Glomerular endothelial cell (primary cell): ENCODE measurements around the gene GON7. TPM values are rescaled to one million over a fixed set of nuclear protein-coding genes. Genes with fewer than 3 reads are reported as not detected.
"Not testable (repeated sequence)": the region's sequence is repeated elsewhere in the genome, so short reads cannot be mapped to it uniquely, and the experiment has no call there.

Experiments
- DNase-seq: peaks from one replicate; pipeline ENCODE4 v3.0.0-alpha.2; 2011; ENCODE audit warnings: low read depth, low spot score; ENCODE audit errors: extremely low read depth
- total RNA-seq: library from RNA; depleted of rRNA; stranded (reverse); fragments of >200 nt; gene quantifications from 2 replicates; pipeline ENCODE4 v1.2.3, GENCODE V29; 2015

GON7 gene
- total RNA-seq, 1 donor from 2014 or later, result 10.3 TPM

DNA sequence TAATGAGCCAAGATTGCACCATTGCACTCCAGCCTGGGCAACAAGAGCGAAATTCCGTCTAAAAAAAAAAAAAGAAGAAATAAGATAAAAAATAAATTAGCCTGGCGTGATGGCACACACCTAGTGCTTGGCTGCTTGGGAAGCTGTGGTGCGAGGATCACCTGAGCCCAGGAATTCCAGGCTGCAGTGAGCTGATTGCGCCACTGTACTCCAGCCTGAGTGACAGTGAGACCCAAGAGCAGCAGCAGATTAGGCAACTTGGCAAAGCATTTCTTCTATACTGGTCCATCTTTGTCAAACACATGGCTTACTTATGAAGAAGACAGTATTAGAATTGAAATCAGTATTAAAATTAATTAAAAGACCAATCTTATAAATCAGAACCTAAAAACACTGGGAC lies 6.3 kb downstream of the GON7 start:
- DNase-seq, result no peak

DNA sequence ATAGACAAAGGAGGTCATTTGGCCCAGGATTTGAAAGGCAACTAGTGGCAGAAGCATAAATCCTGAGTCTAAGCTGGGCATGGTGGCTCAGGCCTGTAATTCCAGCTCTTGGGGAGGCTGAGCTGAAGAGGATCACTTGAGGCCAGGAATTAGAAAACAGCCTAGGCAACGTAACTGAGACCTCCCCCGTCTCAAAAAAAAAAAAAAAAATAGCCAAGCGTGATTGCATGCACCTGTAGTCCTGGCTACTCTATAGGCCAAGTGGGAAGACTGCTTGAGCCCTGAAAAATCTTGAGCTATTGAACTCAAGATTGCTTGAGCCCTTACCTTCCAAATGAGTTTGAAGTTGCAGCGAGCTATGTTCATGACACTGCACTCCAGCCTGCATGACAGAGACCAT lies 7.8 kb downstream of the GON7 start:
- no peak for DNase-seq

DNA sequence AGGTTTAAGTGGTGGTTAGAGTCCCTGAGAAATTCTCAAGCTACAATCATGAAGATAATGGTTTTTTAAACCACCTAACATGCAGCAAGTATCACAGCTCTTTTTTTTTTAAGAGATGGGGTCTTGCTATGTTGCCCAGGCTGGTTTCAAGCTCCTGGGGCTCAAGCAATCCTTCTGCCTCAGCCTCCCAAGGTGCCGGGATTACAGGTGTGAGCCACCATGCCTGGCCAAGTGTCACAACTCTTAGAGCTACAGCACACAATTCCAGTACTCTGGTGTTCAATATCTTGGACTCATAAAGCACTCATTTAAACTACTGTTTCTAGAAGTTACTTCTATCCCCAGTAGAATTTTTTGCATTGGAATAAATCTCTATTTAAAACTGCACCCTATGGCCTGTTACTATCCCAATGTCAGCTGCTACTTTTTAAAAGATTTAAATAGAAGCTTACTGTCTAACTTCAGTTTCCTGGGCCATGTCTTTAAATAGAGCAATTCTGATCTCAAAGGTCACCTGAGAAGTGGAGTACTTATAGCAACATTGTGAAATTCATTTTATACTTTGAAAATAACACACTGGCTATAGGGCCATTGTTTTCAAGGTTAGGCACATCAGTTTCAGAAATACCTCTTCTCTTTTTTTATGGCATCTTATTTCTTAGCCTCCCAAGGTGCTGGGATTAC lies 11.4 kb downstream of the GON7 start:
- no peak for DNase-seq

DNA sequence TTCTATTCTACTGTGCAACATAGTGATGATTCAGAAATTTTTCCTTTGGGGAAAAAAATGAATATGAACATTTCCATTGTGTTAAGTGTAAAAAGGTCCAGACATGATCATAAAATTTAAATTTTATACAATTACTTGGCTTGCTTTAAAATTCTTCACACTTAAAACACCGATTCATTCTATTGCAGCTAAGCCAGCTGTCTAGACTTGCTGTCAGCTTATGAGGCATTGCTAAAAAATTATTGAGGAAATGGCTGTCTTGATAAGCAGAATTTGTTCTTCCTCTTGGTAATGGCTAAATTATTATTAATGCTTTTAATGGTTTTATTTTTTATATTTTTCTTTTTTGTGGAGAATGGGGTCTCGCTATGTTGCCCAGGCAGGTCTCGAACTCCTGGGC lies 19.9 kb downstream of the GON7 start:
- no peak for DNase-seq

DNA sequence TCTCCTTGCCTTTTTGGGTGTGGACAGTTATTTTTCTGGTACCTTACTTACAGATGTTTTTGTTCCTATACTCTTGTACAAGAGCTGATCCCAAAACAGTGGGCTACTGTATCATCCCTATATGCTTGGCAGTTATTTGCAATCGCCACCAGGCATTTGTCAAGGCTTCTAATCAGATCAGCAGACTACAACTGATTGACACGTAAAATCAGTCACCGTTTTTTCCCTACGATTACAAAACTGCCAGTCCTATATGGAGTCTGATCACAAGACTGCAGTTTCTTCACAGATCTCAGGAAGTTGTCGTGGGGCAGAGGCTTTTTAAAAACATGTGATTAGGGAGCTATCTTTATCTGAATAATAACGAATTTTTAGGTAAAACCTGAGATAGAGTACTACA lies 20.4 kb downstream of the GON7 start:
- DNase-seq, result no peak

DNA sequence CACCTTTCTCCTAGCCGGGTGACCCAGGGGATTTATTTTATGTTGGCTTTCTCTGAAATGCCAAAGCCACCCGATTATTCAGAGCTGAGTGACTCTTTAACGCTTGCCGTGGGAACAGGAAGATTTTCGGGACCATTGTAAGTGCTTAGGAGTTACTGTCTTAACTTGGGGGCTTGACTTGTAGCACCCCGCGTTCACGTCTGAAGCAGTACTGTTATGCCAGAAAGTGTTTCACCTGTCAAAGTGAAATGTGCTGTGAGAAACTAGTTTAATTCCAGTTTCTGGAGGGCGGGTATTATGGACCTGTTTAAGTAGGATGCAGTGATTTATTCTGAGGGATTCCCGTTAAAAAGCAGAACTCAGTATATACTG lies 21.5 kb downstream of the GON7 start:
- DNase-seq, result no peak

DNA sequence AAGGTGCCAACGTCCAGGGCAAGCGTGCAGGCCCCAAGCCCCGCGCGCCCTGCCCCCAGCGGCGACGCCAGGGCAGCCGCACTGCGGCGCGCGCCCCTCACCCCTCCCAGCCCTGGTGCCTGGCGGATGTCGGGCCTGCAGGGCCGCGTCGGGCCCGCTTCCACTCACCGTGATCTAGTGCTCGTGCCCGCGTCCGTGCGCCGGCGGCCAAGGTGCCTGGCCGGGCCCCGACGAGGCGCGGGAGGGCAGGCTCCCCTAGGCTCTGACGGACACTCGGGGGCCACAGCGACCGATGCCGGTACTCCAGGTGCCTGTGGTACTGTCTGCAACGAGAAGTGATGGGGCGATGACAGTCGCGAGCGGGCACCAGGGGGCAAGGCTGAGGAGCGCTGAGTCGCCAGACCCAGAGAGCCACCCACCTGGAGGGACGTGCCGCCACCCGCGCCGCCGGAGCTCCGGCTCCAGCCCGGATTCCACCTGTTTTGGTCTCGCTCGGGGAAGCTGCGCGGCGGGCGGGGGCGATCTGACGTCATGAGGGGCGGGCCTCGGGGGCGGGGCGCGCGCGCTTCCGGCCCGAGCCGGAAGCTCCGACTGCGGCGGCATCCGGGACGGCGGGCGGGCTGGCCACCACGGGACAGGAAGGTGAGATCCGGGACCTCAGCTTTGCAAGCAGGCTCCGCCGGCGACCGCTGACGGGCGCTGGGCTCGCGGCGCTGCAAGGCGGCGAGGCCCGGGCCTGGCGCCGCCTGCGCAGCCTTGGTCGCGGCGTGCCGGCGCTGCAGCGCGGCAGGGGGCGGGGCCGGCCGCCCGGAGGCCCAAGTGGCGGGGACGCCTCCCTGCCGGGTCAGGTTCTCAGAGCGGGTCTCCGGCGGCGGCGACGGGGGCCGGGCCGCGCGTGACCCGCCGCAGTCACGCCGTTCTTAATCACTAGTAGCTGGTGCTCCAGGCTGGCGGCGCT lies 22.2 kb downstream of the GON7 start, which contains the start of the genes LYSET and MOAP1:
Gene LYSET (plus strand): TSS at position 927 of the 958 bp plus-strand sequence. CDS start 89 bp downstream, outside the sequence.
Gene MOAP1 (minus strand): TSS at position 507 of the 958 bp plus-strand sequence. CDS start 655 bp downstream, outside the sequence.
- DNase-seq, result no peak

DNA sequence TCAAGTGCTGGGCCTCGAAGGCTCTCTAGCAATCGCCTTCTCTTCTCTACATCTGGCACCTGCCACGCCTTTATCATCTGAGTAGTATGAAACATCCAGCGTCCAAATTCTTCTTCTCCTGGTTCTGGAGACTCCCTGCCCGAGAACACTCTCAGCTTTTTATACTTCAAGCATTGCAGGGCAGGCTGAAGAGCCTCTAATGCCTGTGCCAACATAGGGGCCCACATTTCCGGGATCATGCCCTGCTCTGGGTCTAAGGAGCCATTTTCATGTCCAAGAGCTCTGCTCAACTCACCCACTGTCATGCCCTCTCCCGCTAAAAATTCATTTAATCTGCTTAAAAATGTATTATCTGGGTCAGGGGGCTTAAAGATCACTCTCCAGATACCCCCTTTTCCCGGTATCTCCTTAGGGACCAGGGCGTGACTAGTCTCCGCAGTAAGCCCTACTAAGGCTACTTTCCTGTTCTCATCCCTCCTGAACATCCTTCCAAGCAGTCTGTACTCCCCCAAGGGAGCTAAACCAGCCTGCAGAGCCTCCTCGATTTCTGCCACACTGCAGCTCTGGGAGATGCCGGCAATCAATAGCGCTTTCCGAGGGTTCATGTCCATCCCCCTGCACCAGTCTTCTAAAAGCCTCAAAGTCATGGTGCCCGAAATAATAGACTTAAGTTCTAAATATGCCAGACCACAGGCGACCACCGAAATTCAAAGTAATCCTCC lies 23.1 kb downstream of the GON7 start:
- no peak for DNase-seq

DNA sequence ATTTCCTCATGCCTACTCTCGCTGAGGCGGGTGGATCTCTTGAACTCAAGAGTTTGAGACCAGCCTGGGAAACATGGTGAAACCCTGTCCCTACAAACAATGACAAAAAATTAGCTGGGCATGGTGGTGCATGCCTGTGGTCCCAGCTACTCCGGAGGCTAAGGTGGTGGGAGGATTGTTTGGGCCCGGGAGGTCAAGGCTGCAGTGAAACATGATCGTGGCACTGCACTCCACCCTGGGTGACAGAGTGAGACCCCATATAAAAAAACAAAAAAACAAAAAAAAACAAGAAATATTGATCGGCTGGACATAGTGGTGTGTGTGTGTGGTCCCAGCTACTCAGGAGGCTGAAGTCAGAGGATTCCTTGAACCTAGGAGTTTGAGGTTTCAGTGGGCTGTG lies 31.4 kb downstream of the GON7 start:
- DNase-seq, result no peak

DNA sequence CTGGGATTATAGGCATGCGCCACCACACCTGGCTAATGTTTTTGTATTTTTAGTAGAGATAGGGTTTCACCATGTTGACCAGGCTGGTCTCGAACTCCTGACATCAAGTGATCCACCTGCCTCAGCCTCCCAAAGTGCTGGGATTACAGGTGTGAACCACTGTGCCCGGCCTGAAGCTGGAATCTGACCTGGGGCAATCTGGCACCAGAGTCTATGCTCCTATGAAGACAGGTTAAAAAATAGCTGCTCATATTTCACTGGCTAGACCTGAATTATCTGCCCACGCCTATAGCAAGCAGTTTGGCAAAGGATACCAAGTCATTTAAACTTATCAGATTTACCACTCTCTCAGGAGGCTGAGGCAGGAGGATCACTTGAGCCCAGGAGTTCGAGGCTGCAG lies 32.1 kb downstream of the GON7 start:
- not testable (repeated sequence) for DNase-seq

DNA sequence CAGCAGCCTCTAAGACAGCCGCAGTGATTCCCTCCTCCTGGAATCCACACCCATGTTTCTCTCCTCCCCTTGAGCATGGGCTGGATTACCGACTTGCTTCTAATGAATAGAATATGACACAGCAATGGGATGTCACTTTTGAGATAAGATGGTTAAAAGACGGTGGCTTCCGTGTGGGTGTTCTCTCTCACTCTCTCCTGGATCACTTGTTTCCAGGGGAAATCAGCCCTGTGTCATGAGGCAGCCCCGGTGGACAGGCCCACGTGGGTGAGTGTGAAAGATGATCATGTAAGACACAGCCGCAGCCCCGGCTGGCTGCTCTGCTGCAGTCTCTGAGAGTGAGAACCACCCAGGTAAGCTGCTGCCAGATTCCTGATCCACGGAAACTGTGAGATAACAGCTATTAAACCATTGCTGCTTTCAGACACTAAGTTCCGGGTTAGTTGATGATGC lies 32.9 kb downstream of the GON7 start:
- no peak for DNase-seq

DNA sequence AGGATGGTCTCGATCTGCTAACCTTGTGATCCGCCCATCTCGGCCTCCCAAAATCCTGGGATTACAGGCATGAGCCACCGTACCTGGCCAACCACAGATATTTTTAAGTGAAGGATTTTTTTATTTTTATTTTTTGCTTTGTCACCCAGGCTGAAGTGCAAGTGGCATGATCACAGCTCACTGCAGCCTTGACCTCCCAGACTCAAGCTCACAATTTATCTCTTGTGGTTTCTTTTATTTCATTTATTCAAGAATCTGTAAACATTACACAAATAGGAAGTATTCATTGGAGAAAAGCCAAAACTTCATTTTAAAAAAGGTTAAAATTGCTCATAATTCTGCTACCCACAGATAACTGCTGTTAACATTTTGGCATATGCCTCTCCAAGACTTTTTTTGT lies 35.5 kb downstream of the GON7 start:
- no peak for DNase-seq

DNA sequence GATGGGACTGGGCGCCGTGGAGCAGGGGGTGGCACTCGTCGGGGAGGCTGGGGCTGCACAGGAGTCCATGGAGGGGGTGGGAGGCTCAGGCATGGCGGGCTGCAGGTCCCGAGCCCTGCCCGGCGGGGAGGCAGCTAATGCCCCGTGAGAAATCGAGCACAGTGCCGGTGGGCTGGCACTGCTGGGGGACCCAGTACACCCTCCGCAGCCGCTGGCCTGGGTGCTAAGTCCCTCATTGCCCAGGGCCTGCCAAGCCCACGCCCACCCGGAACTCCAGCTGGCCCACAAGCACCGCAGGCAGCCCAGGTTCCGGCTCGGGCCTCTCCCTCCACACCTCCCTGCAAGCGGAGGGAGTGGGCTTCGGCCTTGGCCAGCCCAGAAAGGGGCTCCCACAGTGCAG lies 36.7 kb downstream of the GON7 start:
- DNase-seq, result not testable (repeated sequence)

DNA sequence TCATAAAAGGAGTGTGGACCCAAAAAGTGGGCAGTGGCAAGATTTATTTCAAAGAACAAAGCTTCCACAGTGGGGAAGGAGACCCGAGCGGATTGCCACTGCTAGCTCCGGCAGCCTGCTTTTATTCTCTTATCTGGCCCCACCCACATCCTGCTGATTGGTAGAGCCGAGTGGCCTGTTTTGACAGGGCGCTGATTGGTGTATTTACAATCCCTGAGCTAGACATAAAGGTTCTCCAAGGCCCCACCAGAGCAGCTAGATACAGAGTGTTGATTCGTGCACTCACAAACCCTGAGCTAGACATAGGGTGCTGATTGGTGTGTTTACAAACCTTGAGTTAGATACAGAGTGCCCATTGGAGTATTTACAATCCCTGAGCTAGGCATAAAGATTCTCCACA lies 37.2 kb downstream of the GON7 start:
- DNase-seq, result not testable (repeated sequence)

DNA sequence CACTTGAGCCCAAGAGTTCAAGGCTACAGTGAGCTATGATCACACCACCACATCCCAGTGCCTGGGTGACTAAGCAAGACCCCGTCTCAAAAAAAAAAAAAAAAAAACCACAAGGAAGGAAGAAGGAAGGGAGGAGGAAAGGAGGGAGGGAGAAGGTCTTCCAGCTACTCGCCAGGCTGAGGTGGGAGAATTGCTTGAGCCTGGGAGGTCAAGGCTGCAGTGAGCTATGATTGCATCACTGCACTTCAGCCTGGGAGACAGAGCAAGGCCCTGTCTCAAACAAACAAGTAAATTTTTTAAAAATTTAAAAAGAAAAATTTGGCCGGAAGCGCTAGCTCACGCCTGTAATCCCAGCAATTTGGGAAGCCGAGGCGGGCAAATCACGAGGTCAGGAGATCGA lies 38.3 kb downstream of the GON7 start:
- not testable (repeated sequence) for DNase-seq

DNA sequence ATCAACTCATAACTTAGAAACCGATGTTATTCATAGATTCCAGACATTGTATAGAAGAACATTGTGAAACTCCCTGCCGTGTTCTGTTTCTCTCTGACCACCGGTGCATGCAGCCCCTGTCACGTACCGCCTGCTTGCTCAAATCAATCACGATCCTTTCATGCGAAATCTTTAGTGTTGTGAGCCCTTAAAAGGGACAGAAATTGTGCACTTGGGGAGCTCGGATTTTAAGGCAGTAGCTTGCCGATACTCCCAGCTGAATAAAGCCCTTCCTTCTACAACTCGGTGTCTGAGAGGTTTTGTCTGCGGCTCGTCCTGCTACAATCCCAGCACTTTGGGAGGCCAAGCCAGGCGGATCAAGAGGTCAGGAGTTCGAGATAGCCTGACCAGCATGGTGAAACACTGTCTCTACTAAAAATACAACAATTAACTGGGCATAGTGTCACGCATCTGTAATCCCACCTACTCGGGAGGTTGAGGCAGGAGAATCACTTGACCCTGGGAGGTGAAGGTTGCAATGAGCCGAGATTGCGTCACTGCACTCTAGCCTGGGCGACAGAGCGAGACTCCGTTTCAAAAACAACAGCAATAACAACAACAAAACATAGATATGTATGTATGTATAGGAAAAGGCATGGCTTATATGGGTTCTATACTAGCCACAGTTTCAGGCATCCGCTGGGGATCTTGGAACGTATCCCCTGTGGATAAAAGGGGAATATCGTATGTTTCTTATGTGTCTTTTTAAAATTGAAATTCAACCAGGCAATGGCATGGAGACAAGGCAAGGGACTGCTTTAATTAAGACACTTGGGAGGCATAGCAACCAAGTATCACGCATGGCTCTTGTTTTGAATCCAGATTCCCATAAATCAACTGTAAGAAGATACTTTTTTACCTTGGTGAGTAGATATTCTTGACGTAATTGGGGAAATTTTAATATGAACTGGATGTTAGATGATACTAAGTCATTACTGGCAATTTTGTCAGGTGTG lies 41.3 kb downstream of the GON7 start:
- not testable (repeated sequence) for DNase-seq

DNA sequence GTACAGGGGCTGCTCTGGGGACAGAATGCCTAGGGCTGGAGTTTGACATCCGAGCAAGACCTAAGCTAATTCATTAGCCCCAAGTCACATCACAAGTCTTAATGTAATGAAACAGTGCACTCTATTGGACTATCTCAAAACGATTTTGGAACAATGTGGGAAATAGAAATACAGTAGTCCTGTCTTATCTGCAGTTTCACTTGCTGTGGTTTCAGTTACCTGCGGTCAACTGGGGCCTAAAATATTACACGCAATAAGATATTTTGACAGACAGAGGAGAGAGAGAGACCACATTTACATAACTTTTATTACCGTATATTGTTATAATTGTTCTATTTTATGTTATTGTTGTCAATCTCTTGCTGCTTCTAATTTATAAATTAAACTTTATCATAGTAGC lies 43.3 kb downstream of the GON7 start:
- DNase-seq, result no peak

DNA sequence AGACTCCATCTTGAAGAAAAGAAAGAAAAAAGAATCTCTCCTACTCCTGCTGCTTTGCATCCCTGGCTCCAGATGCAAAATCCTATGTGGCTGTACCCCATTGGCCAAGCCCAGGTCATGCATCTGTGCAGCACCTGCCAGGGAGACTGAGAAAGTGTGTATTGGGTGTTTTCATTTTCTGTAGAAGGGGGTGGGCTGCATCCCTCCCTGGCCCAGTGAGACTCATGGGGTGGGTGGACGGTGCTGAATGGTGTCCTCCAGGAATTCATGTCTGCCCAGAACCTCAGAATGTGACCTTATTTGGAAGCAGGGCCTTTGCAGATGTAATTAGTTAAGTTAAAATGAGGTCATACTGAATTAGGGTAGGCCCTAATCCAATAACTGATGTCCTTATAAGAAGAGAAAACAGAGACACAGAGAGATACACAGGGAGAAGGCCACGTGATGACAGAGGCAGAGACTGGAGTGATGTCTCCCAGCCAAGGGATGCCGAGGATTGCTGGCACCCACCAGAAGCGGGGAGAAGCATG lies 45.4 kb downstream of the GON7 start:
- no peak for DNase-seq

DNA sequence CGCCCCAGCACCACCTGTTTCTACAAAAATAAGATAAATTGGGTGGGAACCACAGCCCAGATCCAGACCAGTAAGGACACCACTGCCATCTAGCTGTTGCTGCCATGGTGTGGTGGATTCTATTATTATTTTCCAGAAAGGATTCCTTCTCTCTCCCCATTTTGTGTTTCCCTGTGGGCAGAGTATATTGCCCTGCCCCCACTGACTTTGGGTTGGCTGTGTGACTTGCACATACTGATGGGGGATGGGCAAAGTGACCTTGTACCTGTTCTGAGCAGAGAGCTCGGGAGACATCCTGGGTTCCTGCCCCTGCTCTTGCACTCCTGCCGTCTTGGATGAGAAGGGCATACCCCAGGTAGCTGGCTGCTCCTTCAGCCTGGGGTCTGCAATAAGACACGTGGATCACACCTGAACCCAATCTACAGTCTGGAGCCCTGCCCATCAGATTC lies 46.5 kb downstream of the GON7 start:
- no peak for DNase-seq
